HUES48 (cell line): Measurements from ENCODE around the gene PLA2G2C.
"Not testable (repeated sequence)": the region's sequence is repeated elsewhere in the genome, so short reads cannot be mapped to it uniquely, and the experiment has no call there.

ENCODE experiments used
- H3K27ac ChIP-seq: one replicate; pipeline ENCODE4 v1.7.0; 2013; ENCODE audit warnings: low read depth, low read length, inconsistent platforms
- H3K27me3 ChIP-seq: 2 replicates; pipeline ENCODE4 v1.6.1; 2013; ENCODE audit warnings: mild to moderate bottlenecking, low read length; ENCODE audit not compliant: control insufficient read depth, insufficient read depth
- H3K36me3 ChIP-seq: 2 replicates; pipeline ENCODE4 v1.6.1; 2013; ENCODE audit warnings: low read length; ENCODE audit not compliant: control insufficient read depth, insufficient read depth
- H3K4me1 ChIP-seq: 2 replicates; pipeline ENCODE4 v1.6.1; 2013; ENCODE audit warnings: mild to moderate bottlenecking, low read length; ENCODE audit not compliant: control insufficient read depth, insufficient read depth
- H3K4me3 ChIP-seq: 2 replicates; pipeline ENCODE4 v1.5.1; 2013; ENCODE audit warnings: mild to moderate bottlenecking, low read depth, low read length
- H3K9ac ChIP-seq: 2 replicates; pipeline ENCODE4 v1.6.1; 2013; ENCODE audit warnings: mild to moderate bottlenecking, low read depth, low read length, moderate library complexity
- H3K9me3 ChIP-seq: 2 replicates; pipeline ENCODE4 v1.6.1; 2013; ENCODE audit warnings: low read length; ENCODE audit not compliant: control insufficient read depth, insufficient read depth

The PLA2G2C gene

GRCh38 chr1:20223106-20223505 lies 36.8 kb upstream of the PLA2G2C start:
- Histone ChIP-seq H3K9me3 (no peaks in the 10 kb centered on the region), H3K4me1 (peaks cover 8% of the 10 kb centered on the region), H3K4me3 (no peak overlapping the region), H3K36me3 (no peaks in the 10 kb centered on the region), H3K27me3 (peaks cover 19% of the 10 kb centered on the region), H3K27ac (no peak overlapping the region), H3K9ac (no peak overlapping the region)

DNA sequence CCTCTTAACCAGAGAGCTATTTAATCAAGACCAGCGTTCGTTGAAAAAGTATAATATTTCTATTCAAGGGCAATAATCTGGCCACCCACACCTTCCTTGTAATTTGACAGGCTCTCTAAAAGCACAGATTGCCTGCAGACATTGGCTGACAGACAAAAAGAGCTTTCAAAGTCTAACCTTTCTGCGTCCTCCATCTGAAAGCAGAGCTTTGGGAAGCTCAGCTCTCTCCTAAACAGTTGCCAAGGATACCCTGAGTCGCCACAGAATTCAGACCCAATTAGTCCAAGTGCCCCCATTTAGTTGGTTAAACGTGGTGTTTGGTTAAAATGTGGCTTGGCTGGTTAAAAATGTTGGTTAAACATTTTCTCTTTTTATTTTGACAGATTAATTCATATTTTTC lies 33.7 kb upstream of the PLA2G2C start:
- H3K4me1 ChIP-seq: peaks cover 8% of the 10 kb centered on the region
- H3K9me3 ChIP-seq: no peaks in the 10 kb centered on the region
- peaks cover 17% of the 10 kb centered on the region for H3K27me3 ChIP-seq

GRCh38 chr1:20219053-20219452 lies 32.7 kb upstream of the PLA2G2C start:
- H3K4me3 ChIP-seq, H3K4me1 ChIP-seq, H3K27me3 ChIP-seq, H3K9ac ChIP-seq, H3K27ac ChIP-seq, H3K9me3 ChIP-seq, H3K36me3 ChIP-seq: not testable (repeated sequence)

More for the DNA sequence above, 33.7 kb upstream of the PLA2G2C start:
- no peak overlapping the region for H3K4me3 ChIP-seq
- no peak overlapping the region for H3K9ac ChIP-seq
- H3K27ac ChIP-seq: no peak overlapping the region
- H3K36me3 ChIP-seq: no peaks in the 10 kb centered on the region

- Histone ChIP-seq H3K27ac (no peak overlapping the region), H3K4me3 (no peak overlapping the region), H3K9me3 (no peaks in the 10 kb centered on the region), H3K9ac (no peak overlapping the region), H3K4me1 (peaks cover 5% of the 10 kb centered on the region), H3K27me3 (no peaks in the 10 kb centered on the region), H3K36me3 (no peaks in the 10 kb centered on the region)
Observed at GRCh38 chr1:20216574-20216973, 30.3 kb upstream of the PLA2G2C start.

DNA sequence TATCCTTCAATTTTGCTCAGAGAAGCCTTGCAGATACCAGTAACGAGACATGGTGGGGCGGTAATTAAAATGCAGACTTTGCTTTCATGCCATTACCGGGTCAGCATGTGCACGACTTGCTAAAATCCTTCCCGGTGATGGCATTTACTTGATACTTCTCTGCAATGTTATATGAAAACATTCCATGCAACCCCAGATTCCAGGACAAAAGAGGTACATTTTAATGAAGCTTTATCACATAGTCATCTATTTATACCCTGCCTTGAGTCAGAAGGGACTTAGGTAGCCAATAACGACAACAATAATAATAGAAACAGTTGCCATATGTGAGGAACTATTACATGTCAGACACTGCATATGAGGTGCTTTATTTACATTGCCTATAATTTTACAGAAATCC lies 29.4 kb upstream of the PLA2G2C start:
- H3K27ac ChIP-seq: no peak overlapping the region
- no peaks in the 10 kb centered on the region for H3K36me3 ChIP-seq
- no peak overlapping the region for H3K4me3 ChIP-seq
- H3K9me3 ChIP-seq: no peaks in the 10 kb centered on the region
- H3K27me3 ChIP-seq: no peaks in the 10 kb centered on the region
- peaks cover 5% of the 10 kb centered on the region for H3K4me1 ChIP-seq
- no peak overlapping the region for H3K9ac ChIP-seq

DNA sequence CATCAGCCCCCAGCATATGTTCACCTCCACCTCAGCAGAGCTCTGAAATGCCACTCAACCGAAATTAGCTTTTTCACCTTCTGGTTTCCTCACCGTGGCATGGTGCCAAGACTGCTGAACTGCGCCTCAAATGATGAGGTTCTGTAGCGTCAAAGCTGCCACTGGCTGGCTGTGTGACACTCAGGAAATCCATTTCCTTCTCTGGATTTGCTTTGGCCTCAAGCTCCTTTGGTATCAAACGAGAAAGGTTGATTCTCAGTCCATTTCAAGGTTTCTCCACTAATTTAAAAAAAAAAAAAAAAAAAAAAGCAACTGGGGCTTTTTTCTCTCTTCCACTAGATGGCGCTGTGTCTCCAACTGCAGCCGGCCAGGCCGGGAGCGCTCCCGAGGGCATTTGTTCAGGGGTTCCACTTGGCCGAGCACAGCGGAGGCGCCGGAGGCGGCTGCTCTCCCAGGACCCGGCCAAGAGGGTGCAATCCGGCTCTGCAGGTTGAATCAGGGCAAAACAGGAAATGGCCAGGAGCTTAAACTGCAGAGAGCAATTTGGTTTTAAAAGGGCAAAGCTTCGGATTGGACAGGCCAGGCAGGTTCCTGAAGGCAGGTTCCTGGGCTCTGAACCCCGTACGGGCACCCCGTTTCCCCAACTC lies 26.5 kb upstream of the PLA2G2C start:
- Histone ChIP-seq H3K27ac (peak overlapping the region; percentile 68), H3K4me1 (peaks cover 5% of the 10 kb centered on the region), H3K36me3 (no peaks in the 10 kb centered on the region), H3K4me3 (no peak overlapping the region), H3K9ac (no peak overlapping the region), H3K9me3 (no peaks in the 10 kb centered on the region), H3K27me3 (no peaks in the 10 kb centered on the region)

DNA sequence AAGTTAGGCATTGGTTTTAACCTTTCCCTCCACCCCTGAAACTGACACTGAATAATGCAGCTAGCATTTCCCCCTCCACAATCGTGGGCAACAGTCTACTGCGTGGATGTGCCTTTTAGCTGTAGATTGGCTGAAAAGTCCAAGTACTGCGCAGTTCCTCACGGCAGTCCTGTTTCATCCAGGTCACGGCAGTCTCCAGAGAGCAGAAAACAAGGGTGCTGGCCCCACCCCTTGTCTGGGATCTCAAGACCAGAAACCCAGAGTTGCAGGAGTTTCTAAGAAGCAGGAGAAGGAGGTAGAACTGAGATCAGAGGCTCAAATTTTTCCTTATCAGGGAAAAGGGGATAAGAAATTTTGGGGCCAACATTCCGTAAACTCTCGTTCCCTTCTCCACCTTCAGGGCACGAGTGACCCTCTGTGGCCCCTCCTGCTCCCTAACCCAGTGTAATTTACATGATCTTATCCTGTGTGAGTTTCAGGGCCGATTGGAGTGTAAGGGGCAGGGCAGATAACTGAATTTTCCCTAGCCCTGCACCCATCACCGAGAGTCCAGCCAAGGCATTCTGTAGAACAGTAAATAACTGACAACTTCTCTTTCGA lies 25.9 kb upstream of the PLA2G2C start:
- no peaks in the 10 kb centered on the region for H3K27me3 ChIP-seq
- peaks cover 5% of the 10 kb centered on the region for H3K4me1 ChIP-seq
- no peak overlapping the region for H3K9ac ChIP-seq
- no peaks in the 10 kb centered on the region for H3K9me3 ChIP-seq
- H3K4me3 ChIP-seq: no peak overlapping the region
- no peak overlapping the region for H3K27ac ChIP-seq
- H3K36me3 ChIP-seq: no peaks in the 10 kb centered on the region

DNA sequence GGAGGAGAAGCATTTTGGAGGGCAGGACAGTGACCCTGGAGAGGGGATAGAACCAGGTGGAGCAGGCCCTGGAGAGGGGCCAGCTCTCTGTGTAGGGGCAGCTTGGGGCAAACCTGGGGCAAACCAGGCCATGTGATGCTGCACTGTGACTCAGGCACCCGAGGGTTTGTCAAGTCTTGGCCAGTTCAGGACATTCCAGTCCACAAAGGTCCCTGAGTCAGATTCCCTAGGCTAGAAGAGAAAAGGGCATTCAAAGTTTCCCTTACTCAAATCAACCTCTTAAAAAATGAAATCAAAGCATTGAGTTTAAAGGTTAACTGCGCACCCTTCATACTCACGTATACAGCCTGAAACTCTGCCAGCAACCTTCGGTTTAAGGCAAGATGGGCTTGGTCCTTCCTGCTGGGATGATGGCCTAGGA lies 25.2 kb upstream of the PLA2G2C start:
- no peaks in the 10 kb centered on the region for H3K27me3 ChIP-seq
- H3K9ac ChIP-seq: no peak overlapping the region
- H3K36me3 ChIP-seq: no peaks in the 10 kb centered on the region
- H3K9me3 ChIP-seq: no peaks in the 10 kb centered on the region
- peaks cover 5% of the 10 kb centered on the region for H3K4me1 ChIP-seq
- H3K4me3 ChIP-seq: no peak overlapping the region
- H3K27ac ChIP-seq: no peak overlapping the region

DNA sequence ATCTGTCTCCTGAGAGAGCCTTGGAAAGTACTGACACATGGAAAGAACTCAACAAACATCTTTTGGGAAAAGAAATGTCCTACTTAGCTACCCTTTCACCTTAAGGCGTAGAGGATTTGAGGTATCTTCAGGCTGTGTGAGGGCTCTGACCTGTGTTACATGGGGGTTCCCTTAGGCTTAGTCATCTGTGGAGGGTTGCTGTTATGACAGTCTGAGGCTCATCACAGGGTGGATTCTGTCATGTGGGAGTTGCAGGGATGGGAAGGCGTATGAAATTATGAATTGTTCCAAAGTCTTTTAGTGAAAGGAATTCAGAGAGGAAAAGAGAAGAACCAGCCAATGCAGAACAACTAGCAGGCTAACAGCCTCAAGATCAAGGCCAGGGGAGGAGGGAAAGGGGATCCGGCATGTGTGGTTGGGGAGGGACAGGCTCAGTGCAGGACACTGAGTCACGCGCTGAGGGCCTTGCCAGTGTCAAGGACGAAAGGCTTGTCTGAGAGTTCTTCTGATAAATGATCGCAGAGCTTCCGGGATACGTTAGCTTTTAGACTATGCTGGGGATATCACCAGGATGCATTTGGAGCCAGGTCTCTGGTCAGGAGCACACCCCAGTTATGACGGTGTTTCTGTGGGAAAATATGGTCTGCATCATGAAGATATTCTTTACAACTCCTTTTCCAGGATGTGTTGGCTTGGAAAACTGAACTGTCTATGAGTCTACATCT lies 24.6 kb upstream of the PLA2G2C start:
- H3K27ac ChIP-seq: no peak overlapping the region
- H3K9ac ChIP-seq: no peak overlapping the region
- no peaks in the 10 kb centered on the region for H3K9me3 ChIP-seq
- H3K4me1 ChIP-seq: peaks cover 5% of the 10 kb centered on the region
- H3K4me3 ChIP-seq: no peak overlapping the region
- no peaks in the 10 kb centered on the region for H3K36me3 ChIP-seq
- H3K27me3 ChIP-seq: no peaks in the 10 kb centered on the region

DNA sequence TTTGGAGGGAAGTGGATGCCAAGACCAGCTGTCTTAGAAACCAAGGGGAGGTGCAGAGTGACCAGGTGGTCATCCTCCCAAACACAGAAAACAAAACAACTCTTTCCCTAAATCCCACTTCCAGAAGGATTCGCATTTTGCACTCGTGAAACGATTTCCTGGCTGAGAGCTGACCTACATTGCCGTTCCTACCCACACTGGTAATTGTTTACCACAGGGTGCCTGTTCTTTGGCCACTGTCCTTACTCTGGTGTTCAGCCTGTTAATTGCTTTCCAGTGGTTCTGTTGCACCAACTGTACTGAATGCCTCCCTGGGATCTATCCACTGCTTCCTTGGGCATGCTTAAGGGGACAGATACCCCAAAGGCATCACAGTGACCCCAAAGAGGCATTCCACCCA lies 23.2 kb upstream of the PLA2G2C start:
- H3K36me3 ChIP-seq: no peaks in the 10 kb centered on the region
- peaks cover 5% of the 10 kb centered on the region for H3K4me1 ChIP-seq
- no peaks in the 10 kb centered on the region for H3K9me3 ChIP-seq
- no peak overlapping the region for H3K27ac ChIP-seq
- no peaks in the 10 kb centered on the region for H3K27me3 ChIP-seq
- no peak overlapping the region for H3K9ac ChIP-seq
- H3K4me3 ChIP-seq: no peak overlapping the region

- H3K27ac ChIP-seq: no peak overlapping the region
- no peak overlapping the region for H3K9ac ChIP-seq
- H3K36me3 ChIP-seq: no peaks in the 10 kb centered on the region
- H3K4me1 ChIP-seq: no peaks in the 10 kb centered on the region
- no peaks in the 10 kb centered on the region for H3K9me3 ChIP-seq
- no peaks in the 10 kb centered on the region for H3K27me3 ChIP-seq
- no peak overlapping the region for H3K4me3 ChIP-seq
Observed at GRCh38 chr1:20207546-20207945, 21.2 kb upstream of the PLA2G2C start.
